ENCODE data around the gene CACNA1C. TPM values are rescaled to one million over a fixed set of nuclear protein-coding genes. Genes with fewer than 3 reads are reported as not detected.

CACNA1C gene
- total RNA-seq, 1 experiment from 2014 or later: 1.1 TPM

- H3K9ac ChIP-seq (ENCODE audit: extremely low read depth, insufficient read length, low read length): no peak overlapping the region
- no peak overlapping the region for H3K56ac ChIP-seq (ENCODE audit: insufficient read length, low read depth, low read length)
- no peaks in the 10 kb centered on the region for H3K27me3 ChIP-seq (ENCODE audit: insufficient read depth, low read length)
- H3K79me1 ChIP-seq (ENCODE audit: insufficient read depth, low read depth, low read length, poor library complexity, severe bottlenecking): no peaks in the 10 kb centered on the region
- Mint-ChIP-seq H3K4me1 (peaks cover 27 to 37% of the 10 kb centered on the region in 2 experiments), H3K9me3 (no peaks in the 10 kb centered on the region), H3K4me3 (no peak overlapping the region), H3K36me3 (ENCODE audit: insufficient read depth in 1 of 3, low read depth in 3 of 3) (no peaks in the 10 kb centered on the region), H3K27me3 (ENCODE audit: low read depth) (no peaks in the 10 kb centered on the region), H3K27ac (peak overlapping the region in 1 of 3 experiments; percentile 55; a peak in 1 of 7 replicates)
- no peak overlapping the region for H2AFZ ChIP-seq (ENCODE audit: low read length)
- no peak overlapping the region for H4K91ac ChIP-seq (ENCODE audit: insufficient read length, low read depth, low read length)
- no peak overlapping the region for H2BK20ac ChIP-seq (ENCODE audit: low read depth, low read length, poor library complexity, severe bottlenecking)
- no CpG with 5 or more reads among the region's 7 CpGs for WGBS (ENCODE audit: extremely low coverage, insufficient read length, low lambda C conversion rate)
- H3K4ac ChIP-seq (ENCODE audit: low read depth, low read length): no peak overlapping the region
- H2BK120ac ChIP-seq (ENCODE audit: low read depth, low read length, poor library complexity, severe bottlenecking): no peak overlapping the region
- H3K9me3 ChIP-seq (ENCODE audit: control insufficient read depth, low read depth, low read length): no peaks in the 10 kb centered on the region
- no peaks in the 10 kb centered on the region for H3K4me1 ChIP-seq (ENCODE audit: insufficient read depth, low read length)
- H2AK5ac ChIP-seq (ENCODE audit: insufficient read length, low read length): no peak overlapping the region
- no peak overlapping the region for H2BK5ac ChIP-seq (ENCODE audit: insufficient read length, low read length)
- H3K14ac ChIP-seq (ENCODE audit: insufficient read depth, low read length): no peak overlapping the region
- no peak overlapping the region for H3K23ac ChIP-seq (ENCODE audit: insufficient read length, low read depth, low read length)
- H3T11ph ChIP-seq (ENCODE audit: low read length): no peak overlapping the region
- no peak overlapping the region for H3K27ac ChIP-seq (ENCODE audit: insufficient read length, low read depth, low read length)
- H3K18ac ChIP-seq (ENCODE audit: insufficient read length, low read depth, low read length): no peak overlapping the region
- TF ChIP-seq, protein P1, sequence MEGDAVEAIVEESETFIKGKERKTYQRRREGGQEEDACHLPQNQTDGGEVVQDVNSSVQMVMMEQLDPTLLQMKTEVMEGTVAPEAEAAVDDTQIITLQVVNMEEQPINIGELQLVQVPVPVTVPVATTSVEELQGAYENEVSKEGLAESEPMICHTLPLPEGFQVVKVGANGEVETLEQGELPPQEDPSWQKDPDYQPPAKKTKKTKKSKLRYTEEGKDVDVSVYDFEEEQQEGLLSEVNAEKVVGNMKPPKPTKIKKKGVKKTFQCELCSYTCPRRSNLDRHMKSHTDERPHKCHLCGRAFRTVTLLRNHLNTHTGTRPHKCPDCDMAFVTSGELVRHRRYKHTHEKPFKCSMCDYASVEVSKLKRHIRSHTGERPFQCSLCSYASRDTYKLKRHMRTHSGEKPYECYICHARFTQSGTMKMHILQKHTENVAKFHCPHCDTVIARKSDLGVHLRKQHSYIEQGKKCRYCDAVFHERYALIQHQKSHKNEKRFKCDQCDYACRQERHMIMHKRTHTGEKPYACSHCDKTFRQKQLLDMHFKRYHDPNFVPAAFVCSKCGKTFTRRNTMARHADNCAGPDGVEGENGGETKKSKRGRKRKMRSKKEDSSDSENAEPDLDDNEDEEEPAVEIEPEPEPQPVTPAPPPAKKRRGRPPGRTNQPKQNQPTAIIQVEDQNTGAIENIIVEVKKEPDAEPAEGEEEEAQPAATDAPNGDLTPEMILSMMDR (conservative IDR thresholded peaks at IDR 0.05): peak; percentile 61
- DNase-seq: no peak
- H2BK15ac ChIP-seq (ENCODE audit: low read depth, low read length): no peak overlapping the region
- H3K79me2 ChIP-seq (ENCODE audit: insufficient read depth, low read length): no peaks in the 10 kb centered on the region
- no peaks in the 10 kb centered on the region for H4K20me1 ChIP-seq (ENCODE audit: control insufficient read depth, insufficient read depth, insufficient read length)
- no peak overlapping the region for H4K8ac ChIP-seq (replicated peaks; ENCODE audit: insufficient read length, low read depth, low read length)
- no peak overlapping the region for H4K5ac ChIP-seq (ENCODE audit: insufficient read length, low read depth, low read length)
- no peak overlapping the region for H3K4me2 ChIP-seq (ENCODE audit: insufficient read depth, insufficient read length, low read length)
- H3K23me2 ChIP-seq (ENCODE audit: insufficient read length, low read depth, low read length, poor library complexity, severe bottlenecking): no peaks in the 10 kb centered on the region
- no peak overlapping the region for H2BK12ac ChIP-seq (ENCODE audit: insufficient read length, low read depth, low read length)
Measured at GRCh38 chr12:2011643-2012607, 40.9 kb upstream of the CACNA1C start.

All from H9 (cell line).